ENCODE results near the gene HIPK1. TPM values are rescaled to one million over a fixed set of nuclear protein-coding genes. Genes with fewer than 3 reads are reported as not detected.

HIPK1 gene
- total and polyA plus RNA-seq, 2 of the 13 experiments (the other 11 are each of a cell fraction or from before 2014, with no cell fraction given) = 20.8 to 33.4 TPM

GRCh38 chr1:113905435-113905861 lies 23.7 kb upstream of the HIPK1 start (continued):
- TF ChIP-seq ZNF451 (CRISPR knock-in tag; IDR thresholded peaks at IDR 0.05) (no peak), AGO2 (optimal IDR thresholded peaks at IDR 0.05; ENCODE audit: low read depth, low read length) (no peak), NRL (CRISPR knock-in tag; IDR thresholded peaks at IDR 0.05; ENCODE audit: borderline replicate concordance) (no peak; the same call in 1 of the 2 replicates), ZNF101 (CRISPR knock-in tag; IDR thresholded peaks at IDR 0.05; ENCODE audit: borderline replicate concordance, low read depth) (no peak), ZNF317 (CRISPR knock-in tag; IDR thresholded peaks at IDR 0.05) (no peak), TSC22D2 (CRISPR knock-in tag; IDR thresholded peaks at IDR 0.05; ENCODE audit: borderline replicate concordance) (no peak), BORCS8-MEF2B (CRISPR knock-in tag; IDR thresholded peaks at IDR 0.05) (0 out of 2 replicates have a peak, but pooled peaks have one; percentile 8), ZNF367 (CRISPR knock-in tag; IDR thresholded peaks at IDR 0.05; ENCODE audit: borderline replicate concordance) (no peak), CEBPZ (IDR thresholded peaks at IDR 0.05; ENCODE audit: low read length) (no peak), NR1H2 (CRISPR knock-in tag; IDR thresholded peaks at IDR 0.05; ENCODE audit: borderline replicate concordance, low read depth) (no peak), ZNF34 (CRISPR knock-in tag; IDR thresholded peaks at IDR 0.05; ENCODE audit: borderline replicate concordance) (no peak), ZNF747 (CRISPR knock-in tag; IDR thresholded peaks at IDR 0.05; ENCODE audit: borderline replicate concordance) (peak; percentile 14; the same call in 1 of the 2 replicates), BHLHE40 (IDR thresholded peaks at IDR 0.05; ENCODE audit: low read length) (no peak), TAF1 (CRISPR knock-in tag; IDR thresholded peaks at IDR 0.05) (peak; percentile 10; the same call in 1 of the 2 replicates), SP2 (CRISPR knock-in tag; IDR thresholded peaks at IDR 0.05) (no peak), ZNF891 (CRISPR knock-in tag; IDR thresholded peaks at IDR 0.05) (0 out of 2 replicates have a peak, but pooled peaks have one; percentile 34), MAFF (IDR thresholded peaks at IDR 0.05; ENCODE audit: low read depth, low read length) (no peak), DPF2 (CRISPR knock-in tag; IDR thresholded peaks at IDR 0.05; ENCODE audit: borderline replicate concordance, low read depth) (no peak), NONO (IDR thresholded peaks at IDR 0.05) (no peak), NONO (CRISPR knock-in tag; conservative IDR thresholded peaks at IDR 0.05) (peak; percentile 33; the same call in 1 of the 2 replicates), NFYC (CRISPR knock-in tag; IDR thresholded peaks at IDR 0.05) (no peak)
- TF ChIP-seq, protein P1, sequence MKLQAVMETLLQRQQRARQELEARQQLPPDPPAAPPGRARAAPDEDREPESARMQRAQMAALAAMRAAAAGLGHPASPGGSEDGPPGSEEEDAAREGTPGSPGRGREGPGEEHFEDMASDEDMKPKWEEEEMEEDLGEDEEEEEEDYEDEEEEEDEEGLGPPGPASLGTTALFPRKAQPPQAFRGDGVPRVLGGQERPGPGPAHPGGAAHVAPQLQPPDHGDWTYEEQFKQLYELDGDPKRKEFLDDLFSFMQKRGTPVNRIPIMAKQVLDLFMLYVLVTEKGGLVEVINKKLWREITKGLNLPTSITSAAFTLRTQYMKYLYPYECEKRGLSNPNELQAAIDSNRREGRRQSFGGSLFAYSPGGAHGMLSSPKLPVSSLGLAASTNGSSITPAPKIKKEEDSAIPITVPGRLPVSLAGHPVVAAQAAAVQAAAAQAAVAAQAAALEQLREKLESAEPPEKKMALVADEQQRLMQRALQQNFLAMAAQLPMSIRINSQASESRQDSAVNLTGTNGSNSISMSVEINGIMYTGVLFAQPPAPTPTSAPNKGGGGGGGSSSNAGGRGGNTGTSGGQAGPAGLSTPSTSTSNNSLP (IDR thresholded peaks at IDR 0.05; ENCODE audit: low read depth, low read length) = no peak
- TF ChIP-seq, protein P2, sequence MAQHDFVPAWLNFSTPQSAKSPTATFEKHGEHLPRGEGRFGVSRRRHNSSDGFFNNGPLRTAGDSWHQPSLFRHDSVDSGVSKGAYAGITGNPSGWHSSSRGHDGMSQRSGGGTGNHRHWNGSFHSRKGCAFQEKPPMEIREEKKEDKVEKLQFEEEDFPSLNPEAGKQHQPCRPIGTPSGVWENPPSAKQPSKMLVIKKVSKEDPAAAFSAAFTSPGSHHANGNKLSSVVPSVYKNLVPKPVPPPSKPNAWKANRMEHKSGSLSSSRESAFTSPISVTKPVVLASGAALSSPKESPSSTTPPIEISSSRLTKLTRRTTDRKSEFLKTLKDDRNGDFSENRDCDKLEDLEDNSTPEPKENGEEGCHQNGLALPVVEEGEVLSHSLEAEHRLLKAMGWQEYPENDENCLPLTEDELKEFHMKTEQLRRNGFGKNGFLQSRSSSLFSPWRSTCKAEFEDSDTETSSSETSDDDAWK (CRISPR knock-in tag; IDR thresholded peaks at IDR 0.05) = no peak
- TF ChIP-seq, protein P3, sequence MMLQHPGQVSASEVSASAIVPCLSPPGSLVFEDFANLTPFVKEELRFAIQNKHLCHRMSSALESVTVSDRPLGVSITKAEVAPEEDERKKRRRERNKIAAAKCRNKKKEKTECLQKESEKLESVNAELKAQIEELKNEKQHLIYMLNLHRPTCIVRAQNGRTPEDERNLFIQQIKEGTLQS (CRISPR knock-in tag; IDR thresholded peaks at IDR 0.05) = no peak
